ENCODE measurements around the gene ZNF710. TPM values are rescaled to one million over a fixed set of nuclear protein-coding genes. Genes with fewer than 3 reads are reported as not detected.

The ZNF710 gene
- total RNA-seq, 1 experiment from 2014 or later: 6.5 TPM

DNA sequence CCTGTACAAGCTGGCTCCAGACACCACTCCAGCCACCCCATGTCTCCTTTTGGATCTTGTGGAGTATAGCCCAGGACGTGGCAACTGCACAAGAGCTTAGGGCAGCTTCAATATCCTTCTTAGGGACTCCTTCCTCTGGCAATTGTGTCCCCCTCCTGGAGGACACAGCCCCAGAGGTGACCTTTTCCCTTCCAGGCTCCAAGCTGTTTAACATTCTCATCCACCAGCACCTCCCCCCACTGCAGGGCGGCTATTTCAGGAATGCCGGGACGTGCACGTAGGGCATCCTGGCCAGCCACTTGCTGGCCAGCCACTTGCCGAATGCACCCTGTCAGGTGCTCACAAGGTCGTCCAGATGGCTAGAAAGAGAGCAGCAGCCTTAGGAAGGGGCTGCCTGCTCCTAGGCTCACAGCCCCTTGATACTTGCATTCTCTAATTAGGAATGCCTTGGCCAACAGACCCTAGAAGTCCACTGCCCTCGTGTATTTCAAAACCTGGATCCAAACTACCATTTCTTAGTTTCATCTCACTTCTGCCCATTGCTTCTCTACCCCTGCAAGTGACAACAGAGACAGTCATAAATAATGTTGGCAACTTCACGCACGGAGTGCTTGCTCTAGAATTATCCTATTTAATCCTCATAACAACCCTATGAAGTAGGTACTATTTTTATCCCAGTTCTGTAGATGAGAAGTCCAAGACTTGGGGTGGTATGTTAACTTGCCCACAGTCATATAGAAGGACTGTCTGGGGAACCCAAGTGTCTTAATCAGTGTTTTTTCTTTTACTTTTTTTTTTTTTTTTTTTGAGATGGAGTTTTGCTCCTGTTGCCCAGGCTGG is 125.7 kb downstream of the ZNF710 start:
- DNase-seq (ENCODE audit: low read depth, low spot score): no peak
- in situ Hi-C loops (cut with HindIII; ENCODE audit: low pct_unique_long_range_greater_than_20kb, low sequenced_read_pairs): no loop called here

DNA sequence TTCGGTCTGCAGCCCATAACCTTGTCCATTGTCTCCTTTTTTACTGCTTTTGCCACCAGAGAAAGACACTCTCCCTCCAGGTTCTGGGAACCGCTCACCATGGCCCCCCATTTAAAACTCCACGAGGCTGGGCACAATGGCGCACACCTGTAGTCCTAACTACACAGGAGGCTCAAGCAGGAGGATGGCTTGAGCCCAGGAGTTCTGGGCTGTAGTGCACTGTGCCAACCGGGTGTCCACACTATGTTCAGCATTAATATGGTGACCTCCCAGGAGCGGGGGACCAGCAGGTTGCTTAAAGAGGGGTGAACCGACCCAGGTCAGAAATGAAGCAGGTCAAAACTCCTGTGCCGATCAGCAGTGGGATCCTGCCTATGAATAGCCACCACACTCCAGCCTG is 129.2 kb downstream of the ZNF710 start:
- in situ Hi-C loops (cut with HindIII; ENCODE audit: low pct_unique_long_range_greater_than_20kb, low sequenced_read_pairs): no loop called here
- DNase-seq (ENCODE audit: low read depth, low spot score): no peak

Small RNAs within 50 kb of the gene (small RNA-seq; reads per million reads assigned to genes)
- gene MIR3174 (0 to 1.5 reads per million in 2 experiments), gene RF00066 (0 reads per million in 2 experiments)

Other genes starting within 250 kb of the ZNF710 start
- gene MESP2, start 225.0 kb upstream of the ZNF710 start, total RNA-seq (2014; rRNA removed; shearing (Covaris generic)): 0.13 and 0.27 TPM in 2 replicates
- not detected in 2 replicates for gene ANPEP, start 186.5 kb upstream of the ZNF710 start, total RNA-seq (2014; rRNA removed; shearing (Covaris generic))
- 32.3 and 35.1 TPM in 2 replicates for gene AP3S2, start 107.3 kb upstream of the ZNF710 start, total RNA-seq (2014; rRNA removed; shearing (Covaris generic))
- gene ARPIN, start 88.4 kb upstream of the ZNF710 start, total RNA-seq (2014; rRNA removed; shearing (Covaris generic)): 3.9 and 4.4 TPM in 2 replicates
- 31.3 and 33.3 TPM in 2 replicates for gene IDH2, start 101.1 kb downstream of the ZNF710 start, total RNA-seq (2014; rRNA removed; shearing (Covaris generic))
- gene SEMA4B, start 200.0 kb downstream of the ZNF710 start, total RNA-seq (2014; rRNA removed; shearing (Covaris generic)): 10.6 and 17.1 TPM in 2 replicates
- 40.0 and 47.2 TPM in 2 replicates for gene CIB1, start 232.6 kb downstream of the ZNF710 start, total RNA-seq (2014; rRNA removed; shearing (Covaris generic))
- 5.5 and 10.9 TPM in 2 replicates for gene GDPGP1, start 232.9 kb downstream of the ZNF710 start, total RNA-seq (2014; rRNA removed; shearing (Covaris generic))
- gene TTLL13, start 248.2 kb downstream of the ZNF710 start, total RNA-seq (2014; rRNA removed; shearing (Covaris generic)): 0.18 TPM in 1 of 2 replicates, not detected in the other

Data from SK-MEL-5 (cell line).